ENCODE data around the gene IL1A.
A peak's percentile ranks its signal among the peaks of the same experiment; 100 is the strongest.

Gene IL1A

DNA sequence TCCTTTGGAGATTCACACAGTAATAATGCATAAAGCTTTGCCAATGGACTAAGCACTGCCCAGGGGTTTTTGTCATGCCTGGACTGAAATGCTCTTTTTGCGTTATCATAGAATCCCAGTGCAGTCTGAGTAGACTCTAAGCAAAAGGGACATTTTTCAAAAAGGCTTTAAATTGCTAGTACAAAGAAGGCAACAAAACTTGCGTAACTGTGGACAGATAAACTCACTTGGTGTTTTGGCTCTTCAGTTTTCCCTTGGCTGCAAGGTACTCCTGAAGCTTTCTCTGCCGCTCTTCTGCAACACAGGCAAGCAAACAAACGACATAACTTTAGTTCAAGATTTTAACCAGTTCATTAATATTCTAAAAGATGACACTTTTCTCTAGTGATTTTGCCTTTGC lies 22.0 kb downstream of the IL1A start:
- DNase-seq (ENCODE audit: low spot score) = no peak

DNA sequence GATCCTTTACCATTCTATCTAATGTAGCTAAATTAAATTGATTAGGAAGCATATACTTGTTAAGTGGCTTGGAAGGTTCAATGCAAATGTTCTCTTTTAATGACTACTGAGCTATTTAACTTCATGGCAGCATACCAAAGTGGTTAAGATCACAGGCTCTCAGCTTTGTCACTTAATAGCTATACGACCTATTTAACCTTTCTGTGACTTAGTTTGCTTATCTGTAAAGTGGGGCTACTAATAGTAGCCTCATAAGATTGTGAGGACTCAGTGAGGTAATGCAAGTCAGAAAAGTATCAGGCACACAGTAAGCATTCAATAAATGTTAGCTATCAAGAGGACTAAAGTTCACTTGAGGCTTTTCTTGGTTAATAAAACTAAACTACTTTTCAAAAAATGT lies 24.1 kb downstream of the IL1A start:
- DNase-seq (ENCODE audit: low spot score) = no peak

DNA sequence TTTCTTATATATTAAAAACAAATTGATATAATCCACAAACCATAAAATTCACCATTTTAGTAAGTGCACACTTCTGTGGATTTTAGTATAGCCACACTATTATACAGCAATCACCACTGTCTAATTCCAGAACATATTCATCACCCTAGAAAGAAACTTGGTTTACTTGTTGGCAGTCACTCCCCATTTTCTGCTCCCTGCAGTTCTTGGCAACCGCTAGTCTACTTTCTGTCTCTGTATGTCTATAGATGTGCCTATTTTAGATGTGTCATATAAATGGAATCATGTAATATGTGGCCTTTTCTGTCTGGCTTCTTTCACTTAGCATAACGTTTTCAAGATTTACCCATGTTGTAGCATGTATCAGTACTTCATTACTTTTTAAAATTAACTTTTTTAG lies 25.6 kb downstream of the IL1A start:
- DNase-seq (ENCODE audit: low spot score) = no peak

DNA sequence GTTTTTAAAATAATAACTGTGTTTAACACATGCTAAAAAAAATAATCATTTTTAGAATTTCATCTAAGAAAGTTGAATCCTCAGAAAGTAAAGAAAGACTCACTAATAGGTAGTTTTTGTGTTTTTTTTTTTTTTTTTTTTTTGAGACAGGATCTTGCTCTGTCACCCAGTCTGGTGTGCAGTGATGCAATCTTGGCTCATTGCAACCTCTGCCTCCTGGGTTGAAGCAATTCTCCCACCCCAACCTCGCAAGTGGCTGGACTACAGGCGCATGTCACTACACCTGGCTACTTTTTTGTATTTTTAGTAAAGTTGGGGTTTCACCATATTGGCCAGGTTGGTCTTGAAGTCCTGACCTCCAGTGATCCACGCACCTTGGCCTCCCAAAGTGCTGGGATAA lies 27.0 kb downstream of the IL1A start:
- no peak for DNase-seq (ENCODE audit: low spot score)

DNA sequence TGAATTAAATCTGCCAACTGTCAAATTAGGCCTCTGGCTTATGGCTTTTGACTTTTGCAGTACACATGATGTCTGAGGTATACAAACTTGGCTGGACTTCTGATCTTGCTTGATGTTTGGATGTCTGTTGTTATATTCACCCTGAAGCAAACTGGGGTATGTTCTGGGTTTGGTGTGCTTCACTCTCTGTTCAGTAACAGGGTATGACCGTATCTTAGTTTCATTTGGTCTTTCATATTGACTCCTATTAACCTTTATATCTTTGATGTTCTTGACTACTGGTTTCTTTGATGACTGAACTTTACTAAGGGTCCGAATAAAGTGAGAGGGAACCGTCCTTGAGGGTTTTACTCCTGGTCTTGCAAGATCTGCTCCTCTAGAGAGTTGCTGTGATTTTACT lies 28.1 kb downstream of the IL1A start:
- no peak for DNase-seq (ENCODE audit: low spot score)

DNA sequence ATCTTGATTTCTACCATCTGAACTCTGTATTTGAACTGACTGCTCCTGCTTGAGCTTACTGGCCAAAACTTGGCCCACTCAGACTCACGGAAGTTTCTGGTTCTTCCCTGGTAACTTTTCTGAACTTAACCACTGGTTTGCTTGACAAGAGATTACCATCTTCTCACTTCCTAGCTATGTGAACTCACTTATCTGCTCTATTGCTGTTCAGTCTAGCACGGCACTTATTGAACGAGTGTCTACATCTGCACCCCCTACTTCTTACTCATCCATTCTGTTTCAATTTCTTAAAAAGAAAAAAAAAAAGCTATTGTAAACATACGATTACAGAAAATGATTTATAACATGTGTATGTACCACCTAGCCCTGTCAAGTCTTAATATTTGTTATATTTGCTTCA lies 28.8 kb downstream of the IL1A start:
- DNase-seq (ENCODE audit: low spot score) = no peak

DNA sequence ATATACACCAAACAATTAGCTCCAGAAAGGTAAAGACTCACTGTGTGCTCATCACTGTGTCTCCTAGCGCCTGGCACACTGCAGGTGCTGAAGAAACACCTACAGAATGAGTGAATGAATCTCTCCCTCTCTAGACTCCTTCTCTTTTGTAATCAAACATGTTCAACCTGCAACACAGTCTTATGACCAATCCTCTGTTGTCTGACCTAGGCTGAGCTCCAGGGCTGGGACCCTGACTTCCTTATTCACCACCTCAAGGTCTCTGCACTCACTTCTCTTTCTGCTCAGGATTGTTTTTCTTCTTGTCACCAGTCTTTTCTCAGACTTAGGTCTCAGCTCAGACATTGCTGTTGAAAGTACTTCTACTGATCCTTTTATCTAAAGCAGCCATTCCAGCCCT lies 29.7 kb downstream of the IL1A start:
- no peak for DNase-seq (ENCODE audit: low spot score)

DNA sequence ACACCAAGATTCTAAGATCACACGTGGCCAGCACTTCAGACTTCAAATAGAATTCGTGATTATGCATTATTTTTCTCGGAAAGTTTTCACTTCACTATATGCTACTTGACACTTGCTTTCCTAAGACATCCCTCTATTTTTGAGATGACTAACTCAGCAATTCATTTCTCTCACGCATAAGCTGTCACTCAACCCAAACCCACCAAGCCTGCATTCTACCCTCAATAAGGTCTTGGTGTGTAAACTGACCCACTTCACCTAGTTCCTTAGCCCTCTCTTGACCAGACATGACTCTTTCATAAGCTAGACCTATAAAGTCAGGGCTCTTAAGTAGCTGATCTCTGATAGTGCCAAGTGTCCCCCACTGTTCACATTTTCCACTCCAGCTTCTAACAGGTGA lies 31.6 kb downstream of the IL1A start:
- no peak for DNase-seq (ENCODE audit: low spot score)

DNA sequence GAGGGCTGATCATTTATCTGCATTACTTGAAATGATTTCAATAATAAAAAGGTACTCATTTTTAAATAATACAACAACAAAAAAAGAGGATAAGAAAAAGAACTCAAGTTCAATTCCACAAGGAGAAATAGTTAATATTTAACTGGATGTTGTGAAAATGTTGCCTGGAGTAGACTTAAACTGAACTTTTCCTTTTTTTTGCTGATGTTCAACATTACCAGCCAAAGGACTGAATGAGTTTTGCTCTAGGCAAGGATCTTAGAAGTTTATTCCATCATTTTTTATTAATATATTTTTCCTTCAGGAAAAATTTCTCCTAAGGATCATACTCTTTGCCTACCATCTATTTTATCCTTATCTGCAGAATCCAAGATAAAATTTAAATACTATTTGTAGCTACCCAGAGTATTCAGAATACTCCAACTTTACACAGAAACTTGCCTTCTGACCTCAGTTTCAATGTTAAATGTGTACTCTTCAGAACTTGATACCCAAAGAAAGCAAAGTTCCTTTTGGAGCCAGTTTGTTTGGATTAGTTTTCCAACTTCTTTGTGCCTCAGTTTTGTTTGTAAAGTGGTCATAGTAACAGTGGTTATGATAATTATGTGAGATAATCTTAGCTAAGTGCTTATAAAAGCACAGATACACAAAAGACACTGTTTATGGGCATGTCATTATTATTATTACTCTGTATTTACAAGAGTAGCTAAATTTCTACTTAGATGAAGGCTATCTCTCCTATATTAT lies 32.7 kb downstream of the IL1A start:
- DNase-seq (ENCODE audit: low spot score) = no peak

DNA sequence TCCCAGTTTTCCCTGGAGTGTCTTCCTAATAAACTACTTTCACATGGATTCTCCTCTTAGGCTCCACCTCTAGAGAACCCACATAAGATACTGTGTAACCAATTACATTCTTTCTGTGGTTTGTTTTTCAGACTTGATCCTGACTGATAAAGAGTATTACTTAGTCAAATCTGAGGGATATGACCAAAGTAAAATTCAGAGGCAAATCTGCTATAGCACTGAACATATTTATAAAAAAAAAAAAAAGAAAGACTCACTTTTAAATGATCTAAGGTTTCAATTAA lies 33.8 kb downstream of the IL1A start:
- DNase-seq (ENCODE audit: low spot score) = no peak

DNA sequence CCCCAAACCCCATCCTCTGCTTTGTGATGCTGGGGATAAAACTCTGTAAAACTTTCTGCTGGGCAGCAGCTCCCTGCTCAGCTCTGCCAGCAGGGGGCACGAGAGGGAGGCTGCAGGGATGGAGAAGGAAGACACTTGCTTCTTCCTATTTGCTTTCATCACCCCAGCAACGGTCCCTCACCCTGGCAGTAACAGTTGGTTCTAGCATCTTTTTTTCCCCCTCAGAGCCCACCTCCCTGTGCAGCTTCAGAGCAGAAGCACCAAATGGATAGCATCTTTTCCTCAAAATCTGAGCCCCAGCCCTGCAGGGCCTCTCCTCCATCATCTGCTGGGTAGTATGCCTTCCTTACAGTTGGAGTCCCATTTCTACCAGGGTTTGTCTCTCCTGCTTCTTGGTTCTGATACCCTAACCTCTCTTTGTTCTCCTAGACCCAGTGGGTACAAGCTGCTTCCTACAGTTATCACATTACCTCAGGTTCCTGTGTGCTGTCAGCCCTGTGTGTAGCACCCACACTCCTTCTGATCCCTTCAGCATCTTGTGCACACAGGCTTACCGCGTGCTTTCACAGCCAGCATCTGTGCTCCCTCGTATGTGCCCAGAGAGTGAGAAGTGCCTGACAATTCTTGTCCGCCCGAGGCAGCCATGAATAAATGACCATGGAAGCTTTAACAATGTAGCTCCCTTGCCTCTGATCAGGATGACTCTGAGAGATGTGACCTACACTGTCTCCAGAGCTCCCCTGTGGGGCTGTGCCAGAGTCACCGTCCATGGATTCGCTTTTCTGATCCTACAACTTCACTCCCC lies 34.3 kb downstream of the IL1A start:
- peak; percentile 69 for DNase-seq (ENCODE audit: low spot score)

DNA sequence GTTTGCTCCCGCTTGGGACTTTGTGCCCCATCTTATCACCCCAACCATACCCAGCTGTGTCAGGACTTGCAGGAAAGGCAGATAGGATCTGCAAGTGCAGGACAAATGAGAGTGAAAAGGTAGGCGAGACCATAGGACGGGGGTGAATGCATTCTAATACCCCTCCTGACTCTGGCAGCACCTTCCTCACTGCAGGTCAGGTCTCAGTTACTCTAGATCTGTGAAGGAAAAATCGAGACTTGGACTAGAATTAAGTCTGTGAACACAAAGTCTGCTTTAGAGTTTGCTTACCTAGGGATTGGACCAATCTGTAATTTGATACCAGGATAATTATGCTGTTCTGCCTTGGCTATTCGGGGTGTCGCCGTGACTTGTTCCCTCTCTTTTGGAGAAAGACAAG lies 43.8 kb downstream of the IL1A start:
- no peak for DNase-seq (ENCODE audit: low spot score)

DNA sequence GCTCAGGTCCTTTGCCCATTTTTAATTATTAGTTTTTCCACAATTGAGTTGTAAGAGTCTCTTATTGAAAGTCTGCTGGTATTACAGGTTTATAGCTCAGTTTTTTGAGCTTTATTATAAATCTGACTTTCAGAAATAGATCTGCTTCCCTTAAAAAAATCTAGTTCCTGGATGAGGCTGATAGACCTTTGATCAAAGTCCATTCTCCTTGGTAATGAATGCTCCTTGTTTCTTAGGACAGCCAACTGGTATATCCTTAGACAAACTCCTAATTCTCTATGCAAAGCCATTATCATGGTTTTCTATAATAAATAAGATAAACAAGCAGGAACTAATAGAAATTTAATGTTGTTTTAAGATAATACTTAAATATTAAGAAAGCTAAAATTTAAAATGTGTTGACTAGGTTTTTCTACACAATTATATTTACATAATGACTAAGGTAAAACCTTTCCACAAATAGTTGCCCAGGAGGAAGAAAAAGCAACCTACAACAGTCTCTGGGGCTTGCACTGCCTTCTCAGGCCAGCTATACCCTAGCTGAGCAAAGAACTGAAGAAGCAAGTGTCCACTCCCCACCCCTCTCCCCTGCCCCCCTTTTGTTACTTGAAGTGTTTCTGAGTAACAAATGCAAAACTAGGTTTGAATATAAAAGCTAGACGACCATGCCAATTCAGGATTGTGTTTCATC lies 46.6 kb downstream of the IL1A start:
- DNase-seq (ENCODE audit: low spot score) = no peak

DNA sequence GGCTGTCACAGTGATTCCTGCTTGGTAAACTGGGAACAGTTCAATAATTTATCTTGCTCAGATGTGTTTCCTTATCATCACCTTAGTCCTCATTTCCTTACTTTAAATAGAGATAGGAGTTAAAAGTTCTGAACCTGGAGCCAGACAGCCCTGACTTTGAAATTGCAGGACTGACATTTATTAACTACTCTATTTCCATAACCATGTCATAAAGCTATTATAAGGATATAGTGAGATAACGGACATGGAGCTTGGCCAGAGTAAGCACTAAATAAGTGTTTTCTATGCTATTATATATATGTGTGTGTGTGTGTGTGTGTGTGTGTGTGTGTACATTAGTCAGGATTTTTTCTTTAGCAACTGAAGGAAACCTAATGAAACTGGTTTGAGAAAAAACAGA lies 50.4 kb downstream of the IL1A start:
- DNase-seq (ENCODE audit: low spot score) = no peak

DNA sequence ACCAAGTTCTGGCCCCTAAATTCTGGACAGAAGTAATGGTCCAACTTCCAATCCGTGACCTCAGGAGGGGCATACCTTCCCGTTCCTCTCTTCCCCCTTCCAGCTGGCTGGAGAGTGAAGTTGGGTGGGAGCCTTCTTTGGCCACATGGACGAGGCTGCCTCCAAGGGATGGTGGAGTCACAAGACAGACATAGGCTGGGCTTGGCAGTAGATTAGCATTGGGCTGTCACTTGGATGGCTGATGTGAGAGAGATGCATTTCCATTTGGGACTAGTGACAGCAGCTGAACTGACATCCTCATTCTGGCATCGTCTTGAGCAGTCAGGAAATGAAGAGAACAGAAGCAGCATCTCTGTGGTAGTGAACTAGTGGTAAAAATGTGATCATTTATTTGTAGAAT lies 50.8 kb downstream of the IL1A start:
- no peak for DNase-seq (ENCODE audit: low spot score)

DNA sequence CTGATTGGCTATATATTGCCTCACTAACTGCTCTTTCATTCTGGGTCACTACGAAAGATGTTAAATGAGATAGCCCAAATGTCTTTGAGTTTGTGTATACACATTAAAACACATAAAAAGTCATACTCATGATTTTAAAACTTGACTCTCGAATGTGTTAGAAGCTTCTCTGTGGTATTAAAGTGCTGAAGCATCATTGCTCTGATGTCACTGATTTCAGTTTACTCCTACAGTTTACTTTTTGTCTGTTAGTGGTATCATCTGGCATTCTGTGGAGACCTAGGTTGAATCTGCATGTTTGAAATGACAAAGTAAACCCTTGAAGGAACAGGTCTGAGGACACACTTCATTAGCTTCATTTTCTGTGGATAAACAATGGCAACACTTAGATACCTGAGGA lies 52.8 kb downstream of the IL1A start:
- no peak for DNase-seq (ENCODE audit: low spot score)

DNA sequence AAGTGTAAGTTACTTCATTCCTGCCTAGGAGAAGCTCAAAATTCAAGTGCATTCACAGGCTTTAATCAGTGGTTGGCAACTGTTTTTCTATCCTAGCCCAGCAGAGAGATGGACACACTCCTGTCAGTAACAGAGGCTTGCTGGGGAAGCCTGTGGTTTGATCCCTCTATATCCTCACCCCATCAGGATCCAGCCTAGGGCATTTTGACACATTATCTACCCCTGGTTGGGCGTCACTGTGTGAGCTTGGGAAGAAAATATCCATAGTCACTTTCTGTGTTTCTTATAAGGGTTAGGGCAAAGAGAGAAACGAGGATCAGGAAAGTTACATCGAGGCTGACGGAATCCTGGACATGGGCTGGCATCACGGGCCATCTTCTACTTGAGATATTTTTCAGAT lies 53.5 kb downstream of the IL1A start:
- no peak for DNase-seq (ENCODE audit: low spot score)

DNA sequence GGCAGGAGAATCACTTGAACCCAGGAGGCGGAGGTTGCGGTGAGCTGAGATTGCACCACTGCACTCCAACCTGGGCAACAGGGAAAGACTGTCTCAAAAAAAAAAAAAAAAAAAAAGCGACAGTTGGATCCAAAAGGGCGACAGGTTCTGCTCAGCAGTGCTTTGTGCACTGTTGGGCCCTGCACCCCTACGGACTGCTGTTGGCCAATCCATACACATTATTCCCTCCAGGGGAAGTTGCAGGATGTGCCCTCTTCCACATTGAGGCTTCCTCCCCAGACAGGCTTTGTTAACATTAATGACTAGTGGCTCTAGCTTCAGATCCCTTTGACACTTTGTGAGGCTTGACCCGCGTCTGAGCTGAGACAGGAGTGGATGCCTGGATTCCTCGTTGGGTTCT lies 54.1 kb downstream of the IL1A start:
- no peak for DNase-seq (ENCODE audit: low spot score)

DNA sequence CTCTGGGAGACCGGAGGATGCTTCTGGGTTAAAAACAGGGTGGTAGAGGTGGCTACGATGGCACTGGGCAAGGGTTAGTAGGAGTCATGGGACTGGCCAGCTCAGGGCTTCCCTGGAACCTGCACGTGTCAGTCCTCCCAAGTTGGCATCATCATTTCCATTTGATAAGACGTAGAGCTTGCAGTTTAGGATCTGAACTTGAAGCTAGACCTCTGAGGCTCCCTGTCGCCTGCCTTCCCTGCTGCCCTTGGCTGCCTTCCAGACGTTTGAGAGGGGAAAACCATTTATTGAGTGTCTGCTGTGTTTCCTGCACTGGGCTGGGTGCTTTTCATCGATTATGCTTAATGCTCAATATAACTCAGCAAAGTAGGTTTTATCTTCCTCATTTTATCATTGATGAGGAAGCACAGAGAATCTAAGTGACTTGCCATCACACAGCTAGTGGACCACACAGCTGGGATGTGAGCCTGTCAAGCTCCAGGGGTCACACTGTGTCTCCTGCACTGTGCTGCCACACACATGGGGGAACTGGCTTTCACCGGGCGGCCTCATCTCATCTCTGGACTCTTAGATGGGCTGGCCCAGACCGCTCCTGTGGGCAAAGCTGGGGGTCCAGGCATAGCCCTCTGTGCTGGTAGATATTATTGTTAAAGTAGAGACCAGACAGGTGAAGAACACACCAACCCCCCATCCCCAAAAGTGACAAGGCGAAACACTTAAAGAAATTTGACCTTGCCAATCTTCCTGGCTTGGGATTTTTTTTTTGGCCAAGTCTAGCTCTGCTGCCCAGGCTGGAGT lies 55.7 kb downstream of the IL1A start:
- no peak for DNase-seq (ENCODE audit: low spot score)

DNA sequence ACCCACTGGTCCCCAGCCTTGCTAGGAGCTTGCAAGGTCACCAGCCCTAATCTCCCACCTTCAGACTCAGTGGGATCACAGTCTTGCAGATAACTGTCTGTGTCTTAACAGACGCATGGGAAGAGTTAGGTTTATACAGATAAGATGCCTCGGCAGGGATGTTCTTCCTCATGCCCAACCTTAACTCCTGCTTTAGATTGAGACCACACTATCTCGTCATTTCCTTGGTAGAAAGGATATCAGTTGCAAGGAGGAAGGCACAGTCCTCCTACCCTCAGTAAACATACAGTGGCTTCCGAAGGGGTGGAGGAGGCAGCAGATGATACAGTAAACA lies 56.3 kb downstream of the IL1A start:
- no peak for DNase-seq (ENCODE audit: low spot score)

DNA sequence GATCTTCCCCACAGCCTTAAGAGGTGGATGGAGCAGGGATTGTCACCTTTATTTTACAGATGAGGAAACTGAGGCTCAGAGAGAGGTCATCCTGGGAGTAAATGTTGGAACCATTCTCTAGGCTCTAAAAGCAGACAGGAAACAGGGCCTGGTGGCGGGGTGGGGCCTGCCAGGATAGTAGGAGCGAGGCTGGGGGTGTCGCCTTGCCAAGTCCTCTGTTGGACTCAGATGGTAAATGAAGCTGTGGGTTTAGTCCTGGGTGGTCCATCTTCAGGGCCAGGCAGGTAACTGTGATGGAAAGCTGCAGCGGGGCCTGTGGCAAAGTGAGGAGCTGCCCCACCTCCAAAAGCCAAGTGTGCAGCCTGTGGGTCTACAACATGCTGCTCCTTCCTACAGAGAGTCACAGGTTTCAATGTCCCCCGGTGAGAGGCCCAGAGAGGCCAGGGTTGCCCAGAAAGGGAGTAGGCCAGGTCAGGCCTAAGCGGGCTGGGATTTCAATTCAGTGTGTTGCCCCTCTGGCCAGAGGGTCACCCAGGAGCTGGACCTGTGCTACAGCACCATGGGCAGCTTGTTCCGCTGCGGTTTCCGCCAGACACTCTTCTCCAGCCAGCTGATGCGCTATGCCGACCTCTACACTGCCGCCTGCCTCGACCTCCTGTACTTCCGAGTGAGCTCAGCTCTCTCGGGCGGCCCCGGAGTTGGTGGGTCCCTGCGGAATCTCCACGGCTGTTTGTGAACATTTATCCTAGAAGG lies 56.8 kb downstream of the IL1A start:
- no peak for DNase-seq (ENCODE audit: low spot score)

Measured in SW480 (cell line).